GM21529 (cell line): Measurements from ENCODE around the gene TSPEAR.

Source experiments
- ATAC-seq: cut with Tn5 transposase; IDR thresholded peaks from one replicate; pipeline ENCODE4 v1.9.1; 2021; ENCODE audit not compliant: unreplicated experiment

The TSPEAR gene

DNA sequence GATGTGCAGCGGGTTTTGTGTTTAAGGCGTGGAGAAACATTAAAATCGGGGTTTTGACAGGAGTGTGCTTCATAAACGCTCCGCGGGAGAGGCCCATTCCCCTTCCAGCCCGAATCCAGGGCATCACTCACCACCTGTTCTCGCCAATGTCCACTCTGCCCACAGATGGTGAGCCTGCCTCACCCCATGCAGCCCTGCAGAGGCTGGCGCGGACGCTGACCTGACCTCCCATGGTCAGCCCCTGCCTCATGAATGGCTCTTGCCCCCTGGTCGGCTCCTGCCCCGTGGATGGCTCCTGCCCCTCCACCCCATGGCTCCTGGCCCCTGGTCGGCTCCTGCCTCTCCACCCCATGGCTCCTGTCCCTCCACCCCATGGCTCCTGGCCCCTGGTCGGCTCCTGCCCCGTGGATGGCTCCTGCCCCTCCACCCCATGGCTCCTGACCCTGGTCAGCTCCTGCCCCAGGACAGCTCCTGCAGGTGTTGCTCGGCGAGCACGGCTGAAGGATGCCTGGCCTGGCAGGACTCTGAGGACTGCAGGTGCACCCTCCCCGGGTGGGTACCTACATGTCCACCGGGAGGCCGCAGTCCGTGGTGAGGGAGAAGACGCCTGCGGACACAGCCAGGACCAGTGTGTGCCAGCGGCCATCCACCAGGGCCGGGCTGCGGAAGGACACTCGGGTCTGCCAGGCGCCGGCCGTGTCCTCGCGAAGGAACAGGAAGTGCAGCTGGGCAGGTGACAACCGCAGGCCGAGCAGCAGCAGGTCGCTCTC lies 178.1 kb downstream of the TSPEAR start:
- no peak for ATAC-seq

GRCh38 chr21:44532712-44533111 lies 178.7 kb downstream of the TSPEAR start:
- no peak for ATAC-seq

DNA sequence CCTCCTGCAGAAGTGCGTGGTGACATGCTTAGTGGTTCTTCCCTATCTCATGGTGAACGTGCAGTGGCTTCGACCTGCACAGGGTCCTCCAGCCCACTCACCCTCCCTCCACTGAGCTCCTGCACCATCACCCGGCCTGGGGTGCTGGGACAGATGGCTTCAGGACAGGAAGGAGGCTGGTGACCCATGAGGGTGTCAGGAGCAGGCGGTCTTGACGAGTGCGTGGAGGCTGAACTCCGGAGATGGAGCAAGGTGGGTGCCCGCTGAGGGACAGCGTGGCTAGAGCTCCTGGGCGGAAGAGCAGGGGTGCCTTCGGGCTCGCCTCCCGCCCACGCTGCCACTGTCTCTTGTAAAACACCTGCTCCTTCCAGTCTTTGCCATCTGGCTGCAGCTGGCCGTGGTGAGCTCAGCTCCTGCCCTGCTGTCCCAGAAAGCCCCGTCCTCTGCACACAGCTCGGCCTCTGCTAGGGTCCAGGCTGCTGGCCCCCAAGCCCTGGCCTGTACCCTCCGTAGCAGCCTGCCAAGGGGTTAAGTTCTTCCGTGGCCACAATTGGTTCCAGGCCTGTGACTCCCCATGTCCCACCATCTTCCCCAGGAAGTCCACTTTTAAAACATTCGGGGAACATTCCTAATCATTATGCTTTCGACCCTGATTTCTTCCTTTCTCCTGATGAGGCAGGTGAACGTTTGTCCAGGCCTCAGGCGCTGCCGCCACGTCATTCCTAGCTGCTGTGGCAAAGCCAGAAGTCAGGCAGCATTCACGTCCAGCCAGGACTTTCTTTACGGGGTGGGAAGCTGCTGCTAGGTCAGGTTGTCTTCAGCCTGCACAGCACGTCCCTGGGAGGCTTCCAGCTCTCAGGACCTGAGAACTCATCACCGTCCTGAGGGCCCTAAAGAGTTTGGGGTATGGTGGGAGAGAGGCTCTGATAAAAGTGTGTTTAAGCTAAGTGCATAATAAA lies 179.5 kb downstream of the TSPEAR start:
- ATAC-seq, result no peak

GRCh38 chr21:44530903-44531605 lies 180.3 kb downstream of the TSPEAR start:
- no peak for ATAC-seq

DNA sequence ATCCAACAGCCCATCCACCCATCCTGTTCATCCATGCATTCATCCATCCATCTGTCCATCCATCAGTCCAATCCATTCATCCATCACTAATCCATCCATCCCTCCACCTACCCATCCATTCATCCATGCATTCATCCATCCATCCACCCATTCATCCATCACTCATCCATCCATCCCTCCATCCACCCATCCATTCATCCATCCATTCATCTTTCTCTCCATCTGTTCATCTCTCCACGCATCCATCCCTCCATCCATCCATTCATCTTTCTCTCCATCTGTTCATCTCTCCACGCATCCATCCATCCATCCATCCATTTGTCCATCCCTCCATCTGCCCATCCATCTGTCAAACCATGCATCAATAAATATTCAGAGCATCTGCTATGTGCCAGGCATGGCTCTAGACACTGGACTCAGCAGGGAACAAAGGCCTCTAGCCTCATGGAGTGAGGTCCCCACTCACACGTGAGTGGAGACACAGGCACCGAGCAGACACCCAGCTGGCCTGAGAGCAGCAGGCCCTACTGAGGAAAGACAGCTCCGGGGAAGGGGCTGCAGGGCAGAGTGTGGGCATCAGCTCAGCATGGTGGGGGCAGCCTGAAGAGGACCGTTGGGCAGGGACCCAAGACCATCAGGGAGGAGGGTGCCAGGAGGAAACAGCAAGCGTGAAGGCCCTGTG lies 181.0 kb downstream of the TSPEAR start:
- no peak for ATAC-seq

DNA sequence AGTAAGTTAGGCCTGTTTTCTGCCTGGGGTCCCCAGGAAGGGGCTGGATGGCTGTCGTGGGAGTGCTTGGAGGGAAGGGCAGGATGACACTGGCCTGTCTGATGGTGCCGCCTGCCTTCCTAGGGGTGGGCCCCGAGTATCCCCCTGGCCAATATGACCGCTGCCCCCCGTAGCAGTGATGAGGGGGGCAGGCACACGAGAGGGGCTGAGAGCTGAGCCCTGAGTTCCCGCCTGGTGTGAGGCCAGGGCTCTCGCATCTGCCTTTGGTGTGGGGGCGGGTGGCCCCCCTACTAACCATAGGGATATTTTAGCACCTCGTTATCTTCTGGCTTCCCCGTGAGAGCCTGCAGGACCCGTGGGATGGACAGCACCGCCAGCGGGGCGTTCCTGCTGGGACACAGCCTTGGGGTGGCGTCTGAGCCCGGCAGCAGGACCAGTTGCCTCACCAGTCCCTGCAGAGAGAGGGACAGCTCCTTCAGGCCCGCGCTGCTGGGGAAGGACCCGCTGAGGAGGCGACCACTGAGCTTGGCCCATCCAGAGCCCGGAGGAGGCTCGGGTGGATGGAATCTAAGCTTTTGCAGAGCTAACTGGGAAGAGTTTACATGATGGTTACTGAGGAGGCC lies 181.8 kb downstream of the TSPEAR start:
- no peak for ATAC-seq

DNA sequence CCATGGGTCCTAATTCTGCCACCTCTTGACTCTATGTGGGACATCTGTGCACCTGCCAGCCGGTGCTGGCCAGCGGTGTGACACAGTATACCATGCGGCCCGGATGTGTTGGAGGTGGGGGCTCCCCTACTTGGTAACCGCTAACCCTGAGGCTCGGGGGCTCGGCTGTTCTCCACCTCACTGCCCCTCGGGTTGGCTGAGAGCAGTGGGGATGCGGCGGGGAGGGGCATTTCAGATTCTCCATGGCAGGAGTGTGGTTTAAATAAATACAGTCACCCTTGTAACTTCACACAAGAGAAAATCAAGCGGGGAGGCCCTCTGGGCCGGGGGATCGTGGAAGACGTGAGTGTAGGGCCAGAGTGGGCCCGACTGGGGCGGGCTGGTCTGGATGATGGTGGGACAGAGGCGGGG lies 182.4 kb downstream of the TSPEAR start:
- ATAC-seq, result no peak

DNA sequence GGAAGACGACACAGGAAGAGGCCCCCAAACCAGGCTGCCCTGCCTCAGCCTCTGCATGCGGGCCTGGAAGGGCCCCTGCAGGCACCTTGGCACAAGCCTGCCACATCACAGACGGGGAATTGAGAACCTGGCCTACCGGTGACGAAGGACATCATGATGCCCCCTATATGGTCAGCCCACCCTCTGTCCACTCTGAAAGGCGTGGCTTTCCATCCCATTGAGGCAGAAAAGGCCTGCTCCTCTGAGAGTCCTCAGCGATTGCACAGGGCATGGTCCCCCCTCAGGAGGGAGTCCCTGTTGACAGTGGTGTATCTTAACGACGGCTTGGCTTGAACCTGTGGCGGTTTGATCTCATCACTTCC lies 182.8 kb downstream of the TSPEAR start:
- no peak for ATAC-seq

DNA sequence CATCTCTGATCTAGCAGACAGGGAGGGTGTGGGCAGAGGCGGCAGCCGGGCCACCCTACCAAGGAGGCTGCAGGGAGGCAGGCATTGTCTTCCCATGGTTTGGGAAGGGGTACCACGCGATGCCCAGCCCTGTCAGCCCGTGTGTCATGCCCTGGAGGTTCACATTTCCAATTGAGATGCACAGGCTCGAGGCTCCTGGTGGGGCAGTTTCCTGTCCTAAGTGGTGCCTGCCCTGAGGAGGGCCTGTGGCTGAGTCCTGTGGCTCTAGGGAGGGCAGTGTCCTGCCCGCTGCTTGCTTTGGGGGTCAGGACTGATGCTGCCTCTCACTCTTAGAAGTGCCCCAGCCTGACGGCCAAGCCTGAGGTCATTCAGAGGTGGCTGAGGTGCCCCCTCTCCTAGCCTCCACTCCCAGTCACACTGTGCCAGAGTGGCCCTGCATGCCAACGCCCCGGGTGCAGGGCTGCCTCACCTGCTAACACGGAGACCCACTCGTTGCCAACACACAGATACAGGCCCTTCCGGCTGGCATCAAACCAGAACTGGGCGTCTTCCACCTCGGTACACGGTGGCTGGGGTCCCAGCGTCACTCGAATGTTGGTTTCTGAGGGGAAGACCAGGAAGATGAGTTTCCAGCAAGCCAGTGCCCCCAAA lies 183.3 kb downstream of the TSPEAR start:
- no peak for ATAC-seq

DNA sequence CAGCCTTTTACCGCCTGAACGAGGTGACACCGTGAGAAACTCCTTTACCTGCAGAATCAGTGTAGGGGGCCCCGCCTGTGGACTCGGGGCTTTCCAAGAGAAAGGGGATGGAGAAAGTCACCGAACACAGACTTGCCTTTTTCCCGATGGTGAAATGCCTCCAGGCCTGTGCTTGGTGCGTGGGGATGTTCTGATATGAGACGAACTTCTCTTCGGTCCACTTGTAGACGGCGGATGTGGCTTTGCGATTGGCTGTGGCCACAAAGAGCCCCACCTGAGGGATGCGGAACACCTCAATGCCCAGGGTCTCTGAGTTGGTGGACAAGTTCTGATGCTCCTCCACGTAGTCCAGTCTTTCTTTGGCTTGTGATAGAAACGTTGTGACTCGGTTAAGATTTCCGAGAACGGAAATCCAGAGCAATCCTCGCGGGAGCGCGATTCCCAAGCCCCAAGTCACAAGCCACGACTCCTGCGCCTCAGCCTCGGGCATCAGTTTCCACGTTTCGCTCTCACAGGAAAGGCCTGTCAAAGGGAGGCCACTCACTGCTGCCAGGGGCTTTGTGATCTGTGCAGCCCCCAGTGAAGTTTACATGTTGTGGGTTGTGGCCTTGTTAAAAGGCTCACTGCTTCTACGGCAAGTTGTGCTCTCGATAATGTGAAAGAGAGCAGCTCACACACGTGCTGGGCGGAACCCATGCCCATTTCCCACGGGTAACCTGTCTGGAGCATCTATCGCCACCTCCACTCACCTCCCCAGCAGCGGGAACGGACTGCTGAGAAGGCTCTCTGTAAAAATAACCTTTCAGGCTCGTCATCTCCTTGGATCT lies 184.0 kb downstream of the TSPEAR start:
- ATAC-seq, result no peak

DNA sequence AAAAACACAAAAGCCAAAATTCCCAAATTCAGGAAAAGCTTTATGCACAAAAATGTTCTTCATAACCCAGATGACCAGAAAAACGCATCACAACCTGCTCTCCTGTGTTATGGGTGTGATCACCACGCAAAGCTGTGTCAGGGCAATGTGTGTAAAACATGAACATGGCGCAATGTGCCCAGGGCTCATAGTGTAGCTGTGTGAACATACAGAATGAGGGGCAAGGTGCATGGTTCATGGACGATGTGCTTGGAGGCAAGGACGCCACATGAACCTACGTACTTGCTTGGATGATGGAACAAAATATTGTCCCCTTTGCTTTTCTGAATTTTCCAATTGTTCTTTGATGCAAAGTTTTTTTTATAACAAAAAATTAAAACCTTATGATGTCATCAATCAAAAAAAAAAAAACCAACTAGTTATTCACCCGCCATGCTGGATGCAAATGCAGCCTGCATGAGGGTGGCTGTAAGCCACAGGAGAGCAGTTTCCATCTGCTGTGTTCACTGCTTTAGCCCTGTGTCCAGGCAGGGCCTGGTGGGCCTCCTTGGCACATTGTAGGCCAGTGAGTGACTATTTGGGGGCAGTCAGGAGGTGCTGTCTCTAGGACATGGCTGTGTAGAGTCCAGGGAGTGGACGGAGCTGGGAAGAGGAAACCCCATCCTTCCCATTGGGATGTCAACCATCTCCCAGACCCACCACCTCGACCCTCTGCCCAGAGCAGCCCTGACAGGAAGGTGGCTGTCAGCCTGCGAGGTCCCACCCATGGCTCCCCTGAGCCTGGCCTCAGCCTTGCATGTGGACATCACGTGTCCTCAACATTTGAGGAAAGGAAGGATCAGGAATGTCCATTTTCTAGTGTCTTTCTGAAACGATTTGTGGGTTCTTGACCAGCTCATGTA lies 185.0 kb downstream of the TSPEAR start:
- no peak for ATAC-seq

DNA sequence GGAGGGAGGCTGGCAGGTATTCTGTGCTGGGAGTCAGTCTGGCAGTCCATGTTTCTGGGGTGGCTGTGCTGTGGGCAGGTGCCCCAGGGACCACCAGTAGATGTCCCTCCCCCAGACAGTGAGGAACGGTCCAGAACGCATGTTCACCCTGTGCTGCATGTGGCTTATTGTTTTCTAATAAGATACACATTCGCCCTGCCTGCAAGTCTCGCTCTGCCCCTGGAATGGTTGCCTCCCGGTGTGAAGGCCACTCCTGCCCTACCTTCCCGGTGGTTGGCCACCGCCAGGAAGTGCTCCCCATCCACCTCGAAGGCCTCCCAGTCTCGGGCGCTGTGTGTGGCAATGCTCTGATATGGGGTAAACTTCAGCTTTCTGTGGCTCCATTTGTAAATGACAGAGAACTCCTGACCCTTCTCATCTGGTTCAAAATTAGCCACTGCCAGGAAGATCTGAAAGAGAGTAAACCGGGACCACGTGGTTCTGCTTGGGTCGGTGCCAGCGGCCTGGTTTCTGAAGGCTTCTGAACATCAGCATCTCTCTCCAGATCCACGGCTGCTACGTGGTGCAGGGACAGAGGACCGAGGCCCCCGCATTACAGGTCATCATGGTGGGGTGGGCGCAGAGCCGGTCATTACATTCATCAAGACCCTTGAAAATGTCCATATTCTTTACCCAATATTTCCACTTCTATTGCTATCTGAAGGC lies 185.8 kb downstream of the TSPEAR start:
- no peak for ATAC-seq

DNA sequence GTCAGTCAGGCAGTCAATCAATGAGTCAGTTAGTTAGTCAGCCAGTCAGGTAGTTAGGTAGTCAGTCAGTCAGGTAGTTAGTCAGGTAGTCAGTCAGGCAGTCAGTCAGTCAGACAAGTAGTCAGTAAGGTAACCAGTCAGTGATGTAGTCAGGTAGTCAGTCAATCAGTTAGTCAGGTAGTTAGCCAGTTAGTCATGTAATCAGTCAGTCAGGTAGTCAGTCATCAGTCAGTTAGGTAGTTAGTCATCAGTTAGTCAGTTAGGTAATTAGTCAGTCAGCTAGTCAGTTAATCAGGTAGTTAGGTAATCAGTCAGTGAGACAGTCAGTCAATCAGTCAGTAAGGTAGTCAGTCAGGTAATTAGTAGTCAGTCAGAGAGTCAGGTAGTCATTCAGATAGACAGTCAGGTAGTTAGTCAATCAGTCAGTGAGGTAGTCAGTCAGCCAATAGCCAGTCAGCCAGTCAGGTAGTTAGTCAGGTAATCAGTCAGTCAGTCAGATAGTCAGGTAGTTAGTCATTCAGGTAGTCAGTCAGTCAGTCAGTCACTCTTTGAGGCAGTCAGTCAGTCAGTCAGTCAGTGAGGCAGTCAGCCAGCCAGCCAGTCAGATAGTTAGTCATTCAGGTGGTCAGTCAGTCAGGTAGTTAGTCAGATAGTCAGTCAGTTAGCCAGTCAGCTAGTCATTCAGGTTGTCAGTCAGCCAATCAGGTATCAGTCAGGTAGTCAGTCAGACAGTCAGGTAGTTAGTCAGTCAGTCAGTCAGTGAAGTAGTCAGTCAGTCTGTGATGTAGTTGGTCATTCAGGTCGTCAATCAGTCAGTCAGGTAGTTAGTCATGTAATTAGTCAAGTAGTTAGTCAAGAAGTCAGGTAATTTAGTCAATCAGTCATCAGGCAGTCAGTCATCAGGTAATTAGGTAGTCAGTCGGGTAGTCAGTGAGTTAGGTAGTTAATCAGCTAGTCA lies 186.7 kb downstream of the TSPEAR start:
- no peak for ATAC-seq

- ATAC-seq, result no peak
Observed at GRCh38 chr21:44523567-44524413, 187.6 kb downstream of the TSPEAR start.

DNA sequence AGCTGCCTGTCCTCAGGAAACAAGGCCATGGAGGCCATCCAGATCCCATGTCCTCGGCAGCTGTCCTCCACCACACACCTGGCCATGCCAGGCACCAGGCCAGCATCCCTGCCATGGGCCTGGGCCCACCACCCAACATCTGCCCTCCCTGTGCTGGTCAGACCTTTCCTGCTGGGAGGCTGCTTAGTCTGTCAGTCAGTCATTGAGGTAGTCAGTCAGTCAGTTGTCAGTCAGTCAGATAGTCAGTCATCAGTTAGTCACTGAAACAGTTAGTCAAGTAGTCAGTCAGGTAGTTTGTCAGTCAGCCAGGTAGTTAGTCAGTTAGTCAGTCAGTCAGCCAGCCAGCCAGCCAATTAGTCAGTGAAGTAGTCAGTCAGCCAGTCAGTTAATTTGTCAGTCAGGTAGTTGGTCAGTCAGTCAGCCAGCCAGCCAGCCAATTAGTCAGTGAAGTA lies 188.6 kb downstream of the TSPEAR start:
- ATAC-seq, result no peak
